ENCODE measurements around the gene E2F6. TPM values are rescaled to one million over a fixed set of nuclear protein-coding genes. Genes with fewer than 3 reads are reported as not detected.

The E2F6 gene
- total and polyA plus RNA-seq, 2 of the 13 experiments (the other 11 are each of a cell fraction or from before 2014, with no cell fraction given): 27.3 to 36.0 TPM

DNA sequence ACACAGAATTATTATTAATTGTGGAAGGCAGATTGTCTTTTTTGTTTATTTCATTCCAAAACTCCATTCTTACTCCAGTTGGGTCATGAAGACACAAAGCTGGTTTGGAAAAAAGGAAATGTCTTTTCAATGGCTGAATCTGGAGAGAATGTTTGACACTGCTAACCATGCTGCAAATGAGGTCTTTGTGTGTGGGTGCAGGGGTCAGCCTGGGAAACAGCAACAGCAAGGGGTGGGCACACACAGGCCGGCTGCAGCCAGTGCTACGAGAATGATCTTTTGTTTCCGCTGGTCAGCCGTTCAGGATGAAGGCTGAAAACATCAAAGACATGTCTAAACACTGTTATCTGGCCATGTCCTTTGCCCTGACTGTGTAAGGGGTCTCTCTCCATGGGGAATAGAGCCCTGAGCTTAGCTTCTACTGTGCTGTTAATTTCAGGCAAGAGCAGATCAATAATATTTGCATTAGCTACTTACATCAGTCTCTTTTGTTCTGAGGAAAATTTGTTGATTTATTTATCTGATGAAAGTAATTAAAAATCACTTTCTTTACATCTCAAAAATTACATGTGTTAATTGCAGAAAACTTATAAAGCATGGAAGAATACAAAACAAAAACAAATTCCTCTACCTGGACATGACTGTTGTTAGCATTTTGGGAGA is 33.3 kb upstream of the E2F6 start (continued):
- TF ChIP-seq, protein P1, sequence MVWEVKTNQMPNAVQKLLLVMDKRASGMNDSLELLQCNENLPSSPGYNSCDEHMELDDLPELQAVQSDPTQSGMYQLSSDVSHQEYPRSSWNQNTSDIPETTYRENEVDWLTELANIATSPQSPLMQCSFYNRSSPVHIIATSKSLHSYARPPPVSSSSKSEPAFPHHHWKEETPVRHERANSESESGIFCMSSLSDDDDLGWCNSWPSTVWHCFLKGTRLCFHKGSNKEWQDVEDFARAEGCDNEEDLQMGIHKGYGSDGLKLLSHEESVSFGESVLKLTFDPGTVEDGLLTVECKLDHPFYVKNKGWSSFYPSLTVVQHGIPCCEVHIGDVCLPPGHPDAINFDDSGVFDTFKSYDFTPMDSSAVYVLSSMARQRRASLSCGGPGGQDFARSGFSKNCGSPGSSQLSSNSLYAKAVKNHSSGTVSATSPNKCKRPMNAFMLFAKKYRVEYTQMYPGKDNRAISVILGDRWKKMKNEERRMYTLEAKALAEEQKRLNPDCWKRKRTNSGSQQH (CRISPR knock-in tag; IDR thresholded peaks at IDR 0.05; ENCODE audit: low read depth): no peak; the same call in 1 of the 2 replicates
- TF ChIP-seq ZNF777 (CRISPR knock-in tag; IDR thresholded peaks at IDR 0.05) (no peak), HOXA3 (CRISPR knock-in tag; IDR thresholded peaks at IDR 0.05) (peak; percentile 97), MEIS1 (CRISPR knock-in tag; IDR thresholded peaks at IDR 0.05; ENCODE audit: borderline replicate concordance) (peak; percentile 97), NFE2 (CRISPR knock-in tag; IDR thresholded peaks at IDR 0.05) (no peak), RBM22 (optimal IDR thresholded peaks at IDR 0.05; ENCODE audit: low read length) (no peak), BRCA1 (CRISPR knock-in tag; IDR thresholded peaks at IDR 0.05) (peak; percentile 90)
- TF ChIP-seq, protein P2, sequence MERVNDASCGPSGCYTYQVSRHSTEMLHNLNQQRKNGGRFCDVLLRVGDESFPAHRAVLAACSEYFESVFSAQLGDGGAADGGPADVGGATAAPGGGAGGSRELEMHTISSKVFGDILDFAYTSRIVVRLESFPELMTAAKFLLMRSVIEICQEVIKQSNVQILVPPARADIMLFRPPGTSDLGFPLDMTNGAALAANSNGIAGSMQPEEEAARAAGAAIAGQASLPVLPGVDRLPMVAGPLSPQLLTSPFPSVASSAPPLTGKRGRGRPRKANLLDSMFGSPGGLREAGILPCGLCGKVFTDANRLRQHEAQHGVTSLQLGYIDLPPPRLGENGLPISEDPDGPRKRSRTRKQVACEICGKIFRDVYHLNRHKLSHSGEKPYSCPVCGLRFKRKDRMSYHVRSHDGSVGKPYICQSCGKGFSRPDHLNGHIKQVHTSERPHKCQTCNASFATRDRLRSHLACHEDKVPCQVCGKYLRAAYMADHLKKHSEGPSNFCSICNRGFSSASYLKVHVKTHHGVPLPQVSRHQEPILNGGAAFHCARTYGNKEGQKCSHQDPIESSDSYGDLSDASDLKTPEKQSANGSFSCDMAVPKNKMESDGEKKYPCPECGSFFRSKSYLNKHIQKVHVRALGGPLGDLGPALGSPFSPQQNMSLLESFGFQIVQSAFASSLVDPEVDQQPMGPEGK (CRISPR knock-in tag; IDR thresholded peaks at IDR 0.05): peak; percentile 90
- TF ChIP-seq, protein P3, sequence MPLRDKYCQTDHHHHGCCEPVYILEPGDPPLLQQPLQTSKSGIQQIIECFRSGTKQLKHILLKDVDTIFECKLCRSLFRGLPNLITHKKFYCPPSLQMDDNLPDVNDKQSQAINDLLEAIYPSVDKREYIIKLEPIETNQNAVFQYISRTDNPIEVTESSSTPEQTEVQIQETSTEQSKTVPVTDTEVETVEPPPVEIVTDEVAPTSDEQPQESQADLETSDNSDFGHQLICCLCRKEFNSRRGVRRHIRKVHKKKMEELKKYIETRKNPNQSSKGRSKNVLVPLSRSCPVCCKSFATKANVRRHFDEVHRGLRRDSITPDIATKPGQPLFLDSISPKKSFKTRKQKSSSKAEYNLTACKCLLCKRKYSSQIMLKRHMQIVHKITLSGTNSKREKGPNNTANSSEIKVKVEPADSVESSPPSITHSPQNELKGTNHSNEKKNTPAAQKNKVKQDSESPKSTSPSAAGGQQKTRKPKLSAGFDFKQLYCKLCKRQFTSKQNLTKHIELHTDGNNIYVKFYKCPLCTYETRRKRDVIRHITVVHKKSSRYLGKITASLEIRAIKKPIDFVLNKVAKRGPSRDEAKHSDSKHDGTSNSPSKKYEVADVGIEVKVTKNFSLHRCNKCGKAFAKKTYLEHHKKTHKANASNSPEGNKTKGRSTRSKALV (CRISPR knock-in tag; IDR thresholded peaks at IDR 0.05): peak; percentile 74; the same call in 1 of the 2 replicates
- TF ChIP-seq, protein P4, sequence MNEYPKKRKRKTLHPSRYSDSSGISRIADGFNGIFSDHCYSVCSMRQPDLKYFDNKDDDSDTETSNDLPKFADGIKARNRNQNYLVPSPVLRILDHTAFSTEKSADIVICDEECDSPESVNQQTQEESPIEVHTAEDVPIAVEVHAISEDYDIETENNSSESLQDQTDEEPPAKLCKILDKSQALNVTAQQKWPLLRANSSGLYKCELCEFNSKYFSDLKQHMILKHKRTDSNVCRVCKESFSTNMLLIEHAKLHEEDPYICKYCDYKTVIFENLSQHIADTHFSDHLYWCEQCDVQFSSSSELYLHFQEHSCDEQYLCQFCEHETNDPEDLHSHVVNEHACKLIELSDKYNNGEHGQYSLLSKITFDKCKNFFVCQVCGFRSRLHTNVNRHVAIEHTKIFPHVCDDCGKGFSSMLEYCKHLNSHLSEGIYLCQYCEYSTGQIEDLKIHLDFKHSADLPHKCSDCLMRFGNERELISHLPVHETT (CRISPR knock-in tag; conservative IDR thresholded peaks at IDR 0.05): peak; percentile 90
- TF ChIP-seq, protein P5, sequence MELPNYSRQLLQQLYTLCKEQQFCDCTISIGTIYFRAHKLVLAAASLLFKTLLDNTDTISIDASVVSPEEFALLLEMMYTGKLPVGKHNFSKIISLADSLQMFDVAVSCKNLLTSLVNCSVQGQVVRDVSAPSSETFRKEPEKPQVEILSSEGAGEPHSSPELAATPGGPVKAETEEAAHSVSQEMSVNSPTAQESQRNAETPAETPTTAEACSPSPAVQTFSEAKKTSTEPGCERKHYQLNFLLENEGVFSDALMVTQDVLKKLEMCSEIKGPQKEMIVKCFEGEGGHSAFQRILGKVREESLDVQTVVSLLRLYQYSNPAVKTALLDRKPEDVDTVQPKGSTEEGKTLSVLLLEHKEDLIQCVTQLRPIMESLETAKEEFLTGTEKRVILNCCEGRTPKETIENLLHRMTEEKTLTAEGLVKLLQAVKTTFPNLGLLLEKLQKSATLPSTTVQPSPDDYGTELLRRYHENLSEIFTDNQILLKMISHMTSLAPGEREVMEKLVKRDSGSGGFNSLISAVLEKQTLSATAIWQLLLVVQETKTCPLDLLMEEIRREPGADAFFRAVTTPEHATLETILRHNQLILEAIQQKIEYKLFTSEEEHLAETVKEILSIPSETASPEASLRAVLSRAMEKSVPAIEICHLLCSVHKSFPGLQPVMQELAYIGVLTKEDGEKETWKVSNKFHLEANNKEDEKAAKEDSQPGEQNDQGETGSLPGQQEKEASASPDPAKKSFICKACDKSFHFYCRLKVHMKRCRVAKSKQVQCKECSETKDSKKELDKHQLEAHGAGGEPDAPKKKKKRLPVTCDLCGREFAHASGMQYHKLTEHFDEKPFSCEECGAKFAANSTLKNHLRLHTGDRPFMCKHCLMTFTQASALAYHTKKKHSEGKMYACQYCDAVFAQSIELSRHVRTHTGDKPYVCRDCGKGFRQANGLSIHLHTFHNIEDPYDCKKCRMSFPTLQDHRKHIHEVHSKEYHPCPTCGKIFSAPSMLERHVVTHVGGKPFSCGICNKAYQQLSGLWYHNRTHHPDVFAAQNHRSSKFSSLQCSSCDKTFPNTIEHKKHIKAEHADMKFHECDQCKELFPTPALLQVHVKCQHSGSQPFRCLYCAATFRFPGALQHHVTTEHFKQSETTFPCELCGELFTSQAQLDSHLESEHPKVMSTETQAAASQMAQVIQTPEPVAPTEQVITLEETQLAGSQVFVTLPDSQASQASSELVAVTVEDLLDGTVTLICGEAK (IDR thresholded peaks at IDR 0.05): no peak
- TF ChIP-seq, protein P5 (CRISPR knock-in tag; IDR thresholded peaks at IDR 0.05): peak; percentile 86; the same call in 1 of the 2 replicates

Measured in HepG2 (cell line).